NCI-H1105 treated with DMSO at 0.1 percent for 48 hours (cell line): ENCODE measurements around the gene RRP8.
A peak's percentile ranks its signal among the peaks of the same experiment; 100 is the strongest.

ENCODE experiments used
- DNase-seq: peaks from one replicate; lab custom pipeline; 2025; lab: John Stamatoyannopoulos, UW

RRP8 gene

GRCh38 chr11:6603287-6604080 lies at the start of gene RRP8, which contains the start of gene ILK:
TSS of gene RRP8 (minus strand) at chr11:6603616. CDS start at chr11:6603502, 114 bp downstream.
TSS of gene ILK (plus strand) at chr11:6603774. CDS start at chr11:6604272, 498 bp downstream.
- peak; percentile 88 for DNase-seq

- DNase-seq, result no peak
Measured at GRCh38 chr11:6653097-6653496, 49.7 kb upstream of the RRP8 start.

- no peak for DNase-seq
Measured at GRCh38 chr11:6652182-6652581, 48.8 kb upstream of the RRP8 start.

GRCh38 chr11:6650980-6651379 lies 47.6 kb upstream of the RRP8 start:
- no peak for DNase-seq

- DNase-seq, result no peak
Measured at GRCh38 chr11:6650104-6650503, 46.7 kb upstream of the RRP8 start.

GRCh38 chr11:6648501-6648900 lies 45.1 kb upstream of the RRP8 start:
- no peak for DNase-seq

GRCh38 chr11:6647836-6648235 lies 44.4 kb upstream of the RRP8 start:
- no peak for DNase-seq

- no peak for DNase-seq
Measured at GRCh38 chr11:6646918-6647679, 43.7 kb upstream of the RRP8 start.

- DNase-seq, result no peak
Measured at GRCh38 chr11:6646576-6646917, 43.1 kb upstream of the RRP8 start.

GRCh38 chr11:6646071-6646470 lies 42.7 kb upstream of the RRP8 start:
- no peak for DNase-seq

GRCh38 chr11:6642957-6643356 lies 39.5 kb upstream of the RRP8 start:
- DNase-seq, result no peak

- DNase-seq, result no peak
Measured at GRCh38 chr11:6640985-6641701, 37.7 kb upstream of the RRP8 start.

- no peak for DNase-seq
Measured at GRCh38 chr11:6640036-6640984, 36.9 kb upstream of the RRP8 start.

GRCh38 chr11:6638429-6638828 lies 35.0 kb upstream of the RRP8 start:
- DNase-seq, result no peak

GRCh38 chr11:6637871-6638270 lies 34.5 kb upstream of the RRP8 start:
- no peak for DNase-seq

- DNase-seq, result no peak
Measured at GRCh38 chr11:6636480-6636879, 33.1 kb upstream of the RRP8 start.

GRCh38 chr11:6635082-6635932 lies 31.9 kb upstream of the RRP8 start:
- DNase-seq, result no peak

- no peak for DNase-seq
Measured at GRCh38 chr11:6634534-6634933, 31.1 kb upstream of the RRP8 start.

- DNase-seq, result no peak
Measured at GRCh38 chr11:6633422-6634408, 30.3 kb upstream of the RRP8 start.
